ENCODE measurements around the gene CLIP1.
"Not testable (repeated sequence)": the region's sequence is repeated elsewhere in the genome, so short reads cannot be mapped to it uniquely, and the experiment has no call there.

GRCh38 chr12:122464317-122465042, 42.0 kb upstream of the CLIP1 start:
- TF ChIP-seq, protein P1, sequence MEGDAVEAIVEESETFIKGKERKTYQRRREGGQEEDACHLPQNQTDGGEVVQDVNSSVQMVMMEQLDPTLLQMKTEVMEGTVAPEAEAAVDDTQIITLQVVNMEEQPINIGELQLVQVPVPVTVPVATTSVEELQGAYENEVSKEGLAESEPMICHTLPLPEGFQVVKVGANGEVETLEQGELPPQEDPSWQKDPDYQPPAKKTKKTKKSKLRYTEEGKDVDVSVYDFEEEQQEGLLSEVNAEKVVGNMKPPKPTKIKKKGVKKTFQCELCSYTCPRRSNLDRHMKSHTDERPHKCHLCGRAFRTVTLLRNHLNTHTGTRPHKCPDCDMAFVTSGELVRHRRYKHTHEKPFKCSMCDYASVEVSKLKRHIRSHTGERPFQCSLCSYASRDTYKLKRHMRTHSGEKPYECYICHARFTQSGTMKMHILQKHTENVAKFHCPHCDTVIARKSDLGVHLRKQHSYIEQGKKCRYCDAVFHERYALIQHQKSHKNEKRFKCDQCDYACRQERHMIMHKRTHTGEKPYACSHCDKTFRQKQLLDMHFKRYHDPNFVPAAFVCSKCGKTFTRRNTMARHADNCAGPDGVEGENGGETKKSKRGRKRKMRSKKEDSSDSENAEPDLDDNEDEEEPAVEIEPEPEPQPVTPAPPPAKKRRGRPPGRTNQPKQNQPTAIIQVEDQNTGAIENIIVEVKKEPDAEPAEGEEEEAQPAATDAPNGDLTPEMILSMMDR (IDR thresholded peaks at IDR 0.05; ENCODE audit: insufficient read depth, low read length, poor library complexity, severe bottlenecking) = not testable (repeated sequence)
- TF ChIP-seq EZH2phosphoT487 (conservative IDR thresholded peaks at IDR 0.05; ENCODE audit: low read length) = not testable (repeated sequence)
